ENCODE results near the gene C9orf43.
A peak's percentile ranks its signal among the peaks of the same experiment; 100 is the strongest.
"Not testable (repeated sequence)": the region's sequence is repeated elsewhere in the genome, so short reads cannot be mapped to it uniquely, and the experiment has no call there.

C9orf43 gene, protein sequence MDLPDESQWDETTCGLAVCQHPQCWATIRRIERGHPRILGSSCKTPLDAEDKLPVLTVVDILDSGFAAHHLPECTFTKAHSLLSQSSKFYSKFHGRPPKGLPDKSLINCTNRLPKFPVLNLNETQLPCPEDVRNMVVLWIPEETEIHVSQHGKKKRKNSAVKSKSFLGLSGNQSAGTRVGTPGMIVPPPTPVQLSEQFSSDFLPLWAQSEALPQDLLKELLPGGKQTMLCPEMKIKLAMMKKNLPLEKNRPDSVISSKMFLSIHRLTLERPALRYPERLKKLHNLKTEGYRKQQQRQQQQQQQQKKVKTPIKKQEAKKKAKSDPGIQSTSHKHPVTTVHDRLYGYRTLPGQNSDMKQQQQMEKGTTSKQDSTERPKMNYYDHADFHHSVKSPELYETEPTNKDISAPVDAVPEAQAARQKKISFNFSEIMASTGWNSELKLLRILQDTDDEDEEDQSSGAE

DNA sequence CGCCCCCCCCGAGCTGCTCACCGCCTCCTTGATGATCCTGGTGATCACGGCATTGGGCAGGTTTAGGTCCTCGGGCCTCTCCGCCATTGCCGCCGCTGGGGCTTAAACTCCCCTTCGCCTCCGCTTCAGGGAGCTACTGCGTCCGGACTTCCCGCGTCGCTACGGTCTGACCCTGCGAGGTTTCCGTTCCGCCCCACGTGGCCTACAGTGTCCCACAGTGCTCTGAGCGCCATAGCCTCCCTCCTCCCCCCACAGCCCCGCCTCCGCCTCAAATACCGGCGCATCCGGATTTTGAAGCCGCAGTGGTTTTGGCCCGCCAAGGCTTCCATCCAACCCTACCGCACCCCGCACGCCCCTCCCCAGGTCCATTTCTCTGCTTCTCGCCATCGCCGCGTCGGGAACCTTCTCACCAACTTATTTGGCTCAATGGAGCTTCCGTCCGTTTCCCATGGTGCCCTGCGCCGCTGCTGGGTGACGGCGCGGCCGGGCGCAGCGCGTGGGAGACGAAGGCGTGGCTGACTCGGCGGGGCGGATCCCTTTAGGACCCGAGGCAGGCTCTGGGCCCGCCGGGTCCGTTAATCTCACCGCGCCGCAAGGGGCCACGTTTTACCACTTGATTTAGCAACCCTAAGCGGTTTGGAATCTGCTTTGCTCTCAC is at the start of gene C9orf43, which contains the start of gene POLE3:
C9orf43 (plus strand) TSS at position 541 of the 658 bp plus-strand sequence. CDS start 2,747 bp downstream, outside the sequence.
POLE3 (minus strand) TSS at position 469 of the 658 bp plus-strand sequence; CDS start at position 87, 382 bp downstream.
- peak; percentile 96 for DNase-seq

DNA sequence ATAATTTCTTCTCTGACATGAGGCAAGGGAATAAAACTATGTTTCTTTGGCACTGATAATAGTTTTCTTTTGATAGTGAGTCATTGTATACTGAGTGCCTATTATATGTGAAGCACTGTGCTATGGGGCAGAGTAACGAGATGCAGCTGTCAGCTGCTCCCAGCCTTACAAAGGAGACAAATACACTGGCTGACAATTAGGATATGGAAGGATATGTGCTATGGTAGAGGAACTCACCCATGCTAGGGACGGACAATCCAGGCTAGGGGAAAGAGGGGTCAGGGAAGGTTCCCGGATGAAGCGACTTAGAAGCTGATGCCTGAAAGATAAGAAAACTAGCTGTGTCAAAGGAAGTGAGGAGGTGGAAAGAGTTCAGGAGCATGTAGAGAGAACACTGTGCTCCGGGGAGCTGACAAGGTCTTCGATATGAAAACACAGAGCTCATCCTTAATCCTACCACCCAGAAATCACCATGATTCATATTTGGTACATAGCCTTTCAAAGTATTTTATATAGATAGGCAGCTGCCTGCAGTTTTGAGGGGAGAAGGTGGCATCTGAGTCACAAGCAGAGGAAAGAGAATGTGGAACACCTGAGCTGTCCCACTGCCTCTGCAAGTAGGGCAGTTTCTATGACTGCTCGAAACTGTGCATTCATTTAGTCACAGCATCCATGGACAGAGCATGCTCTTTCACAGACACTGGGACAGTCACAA is 49.1 kb upstream of the C9orf43 start:
- no peak for DNase-seq

DNA sequence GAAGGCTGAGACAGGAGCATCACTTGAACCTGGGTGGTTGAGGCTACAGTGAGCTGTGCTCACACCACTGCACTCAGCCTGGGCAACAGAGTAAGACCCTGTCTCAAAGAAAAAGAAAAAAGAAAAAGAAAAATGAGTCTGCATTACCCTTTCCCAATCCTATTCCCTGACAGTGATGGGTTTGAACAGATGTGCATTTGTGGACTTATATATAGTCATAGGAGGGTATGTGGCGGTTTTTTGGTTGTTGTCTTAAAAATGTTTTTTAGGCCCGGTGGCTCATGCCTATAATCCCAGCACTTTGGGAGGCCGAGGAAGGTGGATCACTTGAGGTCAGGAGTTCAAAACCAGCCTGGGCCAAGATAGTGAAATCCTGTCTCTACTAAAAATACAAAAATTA is 47.2 kb upstream of the C9orf43 start:
- DNase-seq = no peak

DNA sequence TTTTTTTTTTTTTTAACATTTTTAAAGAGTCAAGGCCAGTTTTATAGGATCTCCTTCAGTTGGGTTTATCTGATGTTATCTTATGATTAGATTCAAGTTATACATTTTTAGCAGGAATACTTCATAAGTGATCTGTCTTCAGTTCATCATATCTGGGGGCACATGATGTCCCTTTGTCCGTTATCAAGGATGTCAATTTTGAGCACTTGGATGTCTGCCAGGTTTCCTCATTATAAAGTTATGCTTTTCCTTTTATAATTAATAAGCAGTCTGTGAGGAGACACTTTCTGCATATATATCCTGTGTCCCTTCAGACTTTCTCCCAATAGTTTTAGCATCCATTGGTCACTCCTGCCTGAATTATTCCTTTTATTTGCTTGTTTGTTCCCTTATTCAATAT is 45.6 kb upstream of the C9orf43 start:
- DNase-seq = no peak

DNA sequence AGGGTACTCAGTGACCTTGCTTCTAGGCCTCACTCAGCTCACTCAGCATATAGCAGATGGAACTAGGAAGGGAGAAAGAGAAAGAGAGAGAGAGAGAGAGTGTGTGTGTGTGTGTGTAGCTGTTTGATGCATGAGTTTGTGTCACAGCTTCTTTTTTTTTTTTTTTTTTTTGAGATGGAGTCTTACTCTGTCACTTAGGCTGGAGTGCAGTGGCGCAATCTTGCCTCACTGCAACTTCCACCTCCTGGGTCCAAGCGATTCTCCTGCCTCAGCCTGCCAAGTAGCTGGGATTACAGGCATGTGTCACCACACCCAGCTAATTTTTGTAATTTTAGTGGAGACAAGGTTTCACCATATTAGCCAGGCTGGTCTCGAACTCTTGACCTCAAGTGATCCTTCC is 44.9 kb upstream of the C9orf43 start:
- not testable (repeated sequence) for DNase-seq

DNA sequence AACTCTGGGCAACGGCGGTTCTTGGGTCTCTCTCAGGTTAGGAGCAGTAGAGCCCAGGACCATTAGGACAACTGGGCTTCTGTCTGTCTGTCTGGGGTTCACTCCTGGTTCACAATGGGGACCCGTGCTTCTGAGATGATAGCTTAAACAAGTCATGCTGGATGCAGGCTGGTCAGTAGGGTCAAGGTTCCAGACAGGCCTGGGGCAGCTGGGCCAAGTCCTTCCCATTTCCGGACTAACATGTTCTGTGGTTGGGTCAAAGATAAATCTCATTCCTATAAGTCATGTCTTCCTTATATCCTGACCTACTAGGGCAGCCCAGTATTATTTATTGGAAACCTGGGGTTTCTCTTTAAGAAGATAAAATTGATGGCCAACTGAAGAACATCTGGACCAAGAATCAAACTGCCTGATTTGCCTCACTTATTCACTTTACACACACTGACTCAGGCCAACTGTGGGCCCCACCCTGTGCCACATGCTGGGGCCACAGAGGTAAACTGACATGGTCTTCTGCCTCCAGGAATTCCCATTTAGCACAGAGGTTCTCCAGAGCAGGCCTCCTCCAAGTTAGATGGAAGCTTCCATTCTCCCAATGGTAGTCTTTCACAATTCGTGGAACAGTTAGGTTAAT is 42.1 kb upstream of the C9orf43 start:
- DNase-seq = no peak

DNA sequence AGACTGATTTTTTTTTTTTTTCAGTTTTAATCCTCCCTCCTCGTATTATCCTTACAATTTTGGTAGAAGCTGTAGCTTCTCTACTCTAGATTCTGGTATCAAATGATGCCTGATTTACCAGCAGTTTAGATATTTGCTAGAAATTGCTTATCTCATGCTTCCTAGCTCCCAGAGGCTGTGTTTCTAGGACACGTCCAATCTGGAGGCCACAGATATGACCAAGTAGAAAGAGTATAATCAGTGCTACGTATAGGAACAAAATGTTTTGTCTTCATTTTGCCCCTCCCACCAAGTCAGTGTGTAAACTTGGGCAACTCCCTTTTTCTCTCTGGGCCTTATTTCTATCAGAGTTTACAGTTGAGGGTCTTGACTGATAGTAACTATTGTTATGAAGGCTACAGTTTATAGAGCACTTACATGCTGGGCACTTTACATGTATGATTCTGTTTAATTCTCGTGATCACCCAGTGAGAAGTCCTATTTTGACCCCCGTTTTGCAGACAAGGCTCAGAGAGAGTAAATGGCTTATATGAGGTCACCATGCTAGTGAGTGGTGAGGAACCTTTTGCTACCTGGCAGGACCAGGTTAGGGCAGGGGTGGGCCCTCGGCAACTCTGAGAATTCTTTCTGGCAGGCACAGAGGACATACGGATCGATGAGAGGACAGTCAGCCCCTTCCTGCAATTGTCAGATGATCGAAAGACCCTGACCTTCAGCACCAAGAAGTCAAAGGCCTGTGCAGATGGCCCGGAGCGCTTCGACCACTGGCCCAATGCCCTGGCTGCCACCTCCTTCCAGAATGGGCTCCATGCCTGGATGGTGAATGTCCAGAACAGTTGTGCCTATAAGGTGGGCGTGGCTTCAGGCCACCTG is 41.3 kb upstream of the C9orf43 start:
- DNase-seq = no peak

DNA sequence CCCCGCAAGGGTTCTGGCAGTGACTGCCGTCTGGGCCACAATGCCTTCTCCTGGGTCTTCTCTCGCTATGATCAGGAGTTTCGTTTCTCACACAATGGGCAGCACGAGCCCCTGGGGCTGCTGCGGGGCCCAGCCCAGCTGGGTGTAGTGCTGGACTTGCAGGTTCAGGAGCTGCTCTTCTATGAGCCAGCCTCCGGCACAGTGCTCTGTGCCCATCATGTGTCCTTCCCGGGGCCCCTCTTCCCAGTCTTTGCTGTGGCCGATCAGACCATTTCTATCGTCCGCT is 40.7 kb upstream of the C9orf43 start:
- DNase-seq = no peak

DNA sequence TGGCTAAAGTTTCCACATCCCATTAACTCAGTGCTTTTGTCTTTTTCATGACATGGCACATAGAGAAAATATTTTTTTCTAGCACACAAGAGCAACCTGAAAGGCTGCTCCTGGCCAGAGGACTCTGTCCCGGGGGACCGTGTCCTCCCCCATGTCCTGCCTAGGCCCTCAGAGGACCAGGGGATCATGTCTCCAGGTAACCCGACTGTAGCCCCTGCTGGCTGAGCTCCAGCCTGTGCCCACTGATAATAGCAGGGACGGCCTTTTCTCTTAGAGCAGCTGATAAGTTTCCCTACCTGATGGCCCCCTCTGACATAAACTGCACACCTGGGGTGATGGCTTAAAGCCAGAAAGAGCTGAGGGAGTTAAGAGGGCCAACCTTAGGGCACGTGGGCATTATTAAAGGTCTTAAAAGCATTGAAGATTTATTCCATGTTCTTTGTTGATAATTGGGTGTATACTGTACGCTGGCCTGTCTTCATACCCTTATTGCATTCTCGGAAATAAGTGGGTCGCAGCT is 39.7 kb upstream of the C9orf43 start:
- peak; percentile 46 for DNase-seq

DNA sequence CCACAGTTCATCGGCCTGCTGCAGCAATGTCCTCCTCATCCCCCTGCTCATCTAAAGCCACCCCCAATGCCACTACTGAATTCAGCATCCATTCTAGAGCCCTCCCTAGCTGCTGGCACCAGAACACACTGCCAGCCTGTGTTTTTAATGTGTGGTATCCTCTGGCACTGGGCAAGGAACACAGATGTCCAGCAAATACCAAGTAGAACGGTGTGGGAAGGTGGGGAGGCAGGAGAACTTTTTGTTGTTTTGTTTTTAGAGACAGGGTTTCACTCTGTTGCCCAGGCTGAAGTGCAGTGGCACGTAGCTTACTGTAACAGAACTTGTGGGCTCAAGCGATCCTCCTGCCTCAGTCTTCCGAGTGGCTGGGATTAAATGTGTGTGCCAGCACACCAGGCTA is 38.5 kb upstream of the C9orf43 start:
- DNase-seq = no peak

DNA sequence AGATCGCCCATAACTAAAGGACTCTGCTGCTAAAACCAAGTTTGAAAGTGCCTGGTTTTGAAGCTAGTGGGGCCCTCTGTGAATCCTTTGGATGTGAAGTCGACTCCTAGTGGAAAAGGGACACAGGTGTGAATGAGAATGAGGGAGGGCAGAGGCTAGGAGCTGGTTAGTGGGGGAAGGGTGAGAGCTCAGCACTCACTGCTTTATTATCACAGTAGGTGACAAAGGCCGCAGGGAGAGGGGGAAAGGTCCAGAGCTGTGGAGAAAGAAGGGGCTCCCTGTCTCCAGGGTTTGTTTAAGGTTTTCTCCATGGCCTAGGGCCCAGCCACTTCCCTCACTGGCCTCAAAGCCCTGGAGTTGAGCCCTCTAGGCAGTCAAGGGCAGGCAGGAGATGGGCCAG is 37.3 kb upstream of the C9orf43 start:
- no peak for DNase-seq

DNA sequence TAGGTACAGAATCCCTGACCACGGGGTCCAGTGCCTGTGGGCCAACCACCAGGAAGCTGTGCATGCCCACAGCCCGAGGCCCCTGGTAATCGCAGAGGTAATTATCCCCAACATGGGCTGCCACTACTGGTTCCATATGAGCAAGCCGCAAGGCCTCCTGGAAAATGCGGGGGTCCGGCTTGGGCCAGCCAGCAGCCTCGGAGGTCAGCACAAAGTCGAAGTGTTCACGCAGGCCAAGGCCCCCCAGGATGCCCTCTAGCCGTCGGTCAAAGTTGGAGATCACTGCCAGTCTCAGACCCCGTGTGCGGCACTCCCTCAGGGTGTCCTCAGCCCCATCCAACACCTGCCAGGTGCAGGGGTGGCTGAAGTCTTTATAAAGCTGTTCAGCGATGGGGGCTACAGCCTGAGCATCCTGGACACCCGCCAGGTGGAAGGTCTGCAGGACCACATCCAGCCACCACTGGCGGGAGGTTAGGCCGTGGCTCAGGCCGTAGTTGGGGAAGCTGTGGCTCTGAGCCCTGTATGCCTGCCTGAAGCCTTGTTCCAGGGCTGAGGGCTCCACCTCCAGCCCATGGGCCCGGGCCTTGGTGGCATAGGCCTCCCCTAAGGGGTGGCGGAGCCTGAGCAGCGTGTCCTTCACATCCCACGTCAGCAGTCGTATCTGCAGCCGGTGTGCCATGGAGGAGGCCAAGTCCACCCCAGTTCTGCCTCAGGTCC is 36.7 kb upstream of the C9orf43 start:
- no peak for DNase-seq

DNA sequence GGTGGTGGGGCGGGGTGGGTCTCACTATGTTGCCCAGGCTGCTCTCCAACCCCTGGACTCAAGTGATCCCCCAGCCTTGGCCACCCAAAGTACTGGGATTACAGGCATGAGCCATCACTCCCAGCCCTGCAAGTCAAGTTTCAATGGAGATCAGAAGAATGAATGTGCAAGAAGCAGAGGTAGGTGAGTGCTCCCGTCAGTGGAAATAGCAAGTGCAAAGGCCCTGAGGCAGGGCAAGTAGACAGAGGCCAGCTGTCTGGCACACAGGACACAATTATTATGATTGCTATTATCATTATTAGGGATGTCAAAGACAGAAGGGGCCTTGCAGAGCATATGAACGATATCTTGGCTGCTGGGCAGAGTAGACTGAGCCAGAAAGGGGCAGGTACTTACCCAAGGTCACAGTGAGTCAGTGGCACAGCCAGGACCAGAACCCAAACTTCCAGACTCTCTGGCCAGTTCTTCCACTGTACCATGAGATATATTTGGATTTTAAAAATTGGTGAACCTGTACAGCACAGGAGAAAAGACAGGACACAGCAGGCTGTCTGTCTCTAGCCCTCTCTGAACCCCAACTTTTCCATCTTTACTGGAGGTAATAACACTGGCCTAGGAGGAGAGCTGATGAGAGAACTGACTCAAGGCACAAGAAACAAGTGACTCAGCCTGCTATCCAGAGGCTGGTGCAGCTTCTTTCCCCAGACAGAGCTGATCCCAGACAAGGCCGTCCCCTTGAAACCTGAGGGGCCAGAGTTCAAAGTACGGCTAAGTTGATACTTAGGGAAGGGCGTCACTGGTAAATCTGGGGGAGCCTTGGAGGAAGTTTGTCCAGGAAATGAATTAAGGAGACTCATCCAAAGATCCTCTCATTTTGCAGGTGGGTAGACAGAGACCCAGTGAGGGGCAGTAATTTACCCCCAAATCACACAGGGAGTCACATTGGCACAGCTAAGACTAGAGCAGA is 35.2 kb upstream of the C9orf43 start:
- DNase-seq = no peak

DNA sequence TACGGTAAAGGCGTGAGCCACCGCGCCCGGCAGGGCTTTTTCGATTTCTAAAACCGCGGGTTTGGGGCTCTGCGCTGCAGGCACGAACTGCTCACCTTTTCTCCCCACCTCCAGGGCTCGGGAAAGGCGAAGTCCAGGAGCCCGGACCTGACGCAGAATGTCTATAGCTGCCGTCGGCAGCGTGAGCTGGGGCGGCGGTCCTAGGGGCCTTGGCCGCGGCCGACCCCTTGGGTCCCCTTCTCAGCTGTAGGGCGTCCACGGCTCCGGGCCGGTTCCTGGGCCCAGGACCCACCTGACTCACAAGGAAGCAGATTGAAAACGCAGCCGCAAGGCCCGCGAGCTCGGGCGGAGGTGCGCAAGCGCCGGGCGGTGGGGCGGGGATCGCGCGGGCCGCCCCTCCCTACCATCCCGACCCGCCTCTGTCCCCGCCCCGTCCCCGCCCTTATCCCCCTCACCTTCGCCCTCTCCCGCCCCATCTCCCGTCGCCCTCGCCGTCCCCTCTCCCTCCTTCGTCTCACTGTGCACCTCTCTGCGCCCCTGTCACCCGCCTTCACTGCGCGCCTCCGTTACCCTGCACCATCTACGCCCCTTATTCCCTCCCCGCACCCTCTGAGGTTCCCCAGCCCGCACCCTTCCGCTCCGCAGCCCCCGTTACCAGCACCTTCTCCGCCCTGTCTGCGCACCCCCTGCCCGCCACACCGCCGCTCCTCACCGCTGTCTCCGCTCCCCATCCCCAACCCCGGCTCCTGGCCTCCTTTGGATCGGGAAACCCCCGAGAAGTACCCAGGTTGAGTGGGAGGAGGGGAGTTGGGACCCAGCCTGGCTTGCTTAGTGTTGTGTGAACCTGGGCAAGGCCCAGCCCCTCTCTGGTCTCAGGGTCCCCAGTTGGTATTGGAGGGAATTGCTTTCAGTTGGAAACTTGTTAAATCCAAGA is 33.6 kb upstream of the C9orf43 start, which contains the start of gene HDHD3:
HDHD3 (minus strand) TSS at position 353 of the 934 bp plus-strand sequence. CDS start 2,632 bp downstream, outside the sequence.
- peak; percentile 76 for DNase-seq

DNA sequence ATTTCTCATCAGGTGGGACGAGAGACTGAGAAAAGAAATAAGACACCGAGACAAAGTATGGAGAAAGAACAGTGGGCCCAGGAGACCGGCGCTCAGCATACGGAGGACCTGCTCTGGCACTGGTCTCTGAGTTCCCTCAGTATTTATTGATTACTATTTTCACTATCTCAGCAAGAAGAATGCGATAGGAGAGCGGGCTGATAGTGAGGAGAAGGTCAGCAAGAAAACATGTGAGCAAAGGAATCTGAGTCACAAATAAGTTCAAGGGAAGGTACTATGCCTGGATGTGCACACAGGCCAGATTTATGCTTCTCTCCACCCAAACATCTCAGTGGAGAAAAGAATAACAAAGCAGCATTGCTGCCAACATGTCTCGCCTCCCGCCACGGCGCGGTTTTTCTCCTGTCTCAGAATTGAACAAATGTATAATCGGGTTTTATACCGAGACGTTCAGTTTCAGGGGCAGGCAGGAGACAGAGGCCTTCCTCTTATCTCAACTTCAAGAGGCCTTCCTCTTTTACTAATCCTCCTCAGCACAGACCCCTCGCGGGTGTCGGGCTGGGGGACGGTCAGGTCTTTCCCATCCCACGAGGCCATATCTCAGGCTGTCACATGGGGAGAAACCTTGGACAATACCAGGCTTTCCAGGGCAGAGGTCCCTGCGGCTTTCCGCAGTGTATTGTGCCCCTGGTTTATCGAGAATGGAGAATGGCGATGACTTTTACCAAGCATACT is 31.3 kb upstream of the C9orf43 start:
- DNase-seq = not testable (repeated sequence)

DNA sequence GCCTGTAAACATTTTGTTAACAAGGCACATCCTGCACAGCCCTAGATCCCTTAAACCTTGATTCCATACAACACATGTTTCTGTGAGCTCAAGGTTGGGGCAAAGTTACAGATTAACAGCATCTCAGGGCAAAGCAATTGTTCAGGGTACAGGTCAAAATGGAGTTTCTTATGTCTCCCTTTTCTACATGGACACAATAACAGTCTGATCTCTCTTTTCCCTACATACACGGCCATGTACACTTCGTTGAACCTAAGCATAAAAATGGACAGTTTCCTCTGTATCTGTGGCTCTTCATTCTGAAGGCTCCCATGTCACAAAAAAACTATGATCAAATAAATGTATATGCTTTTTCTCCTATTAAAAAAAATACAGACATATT is 30.7 kb upstream of the C9orf43 start:
- DNase-seq = not testable (repeated sequence)

DNA sequence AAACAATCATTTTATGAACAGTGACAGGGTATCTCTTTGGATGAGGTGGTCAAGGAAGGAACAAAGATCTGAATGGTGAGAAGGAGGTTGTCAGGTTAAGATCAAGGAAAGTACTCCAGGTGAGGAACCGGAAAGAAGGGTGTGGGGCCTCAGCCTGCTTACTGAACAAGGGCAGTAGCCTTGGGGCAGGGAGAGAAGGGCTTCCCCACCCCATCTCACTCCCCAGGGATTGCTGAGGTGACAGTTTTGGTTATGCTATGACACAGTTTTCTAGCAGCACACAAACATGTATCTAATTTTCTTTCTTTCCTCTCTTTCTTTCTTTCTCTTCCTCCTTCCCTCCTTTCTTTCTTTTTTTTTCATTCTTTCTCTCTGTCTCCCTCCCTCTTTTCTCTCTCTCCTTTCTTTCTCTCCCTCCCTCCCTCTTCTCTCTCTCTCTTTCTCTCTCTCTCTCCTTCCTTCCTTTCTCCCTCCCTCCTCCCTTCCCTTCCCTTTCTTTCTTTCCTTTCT is 29.6 kb upstream of the C9orf43 start:
- no peak for DNase-seq

DNA sequence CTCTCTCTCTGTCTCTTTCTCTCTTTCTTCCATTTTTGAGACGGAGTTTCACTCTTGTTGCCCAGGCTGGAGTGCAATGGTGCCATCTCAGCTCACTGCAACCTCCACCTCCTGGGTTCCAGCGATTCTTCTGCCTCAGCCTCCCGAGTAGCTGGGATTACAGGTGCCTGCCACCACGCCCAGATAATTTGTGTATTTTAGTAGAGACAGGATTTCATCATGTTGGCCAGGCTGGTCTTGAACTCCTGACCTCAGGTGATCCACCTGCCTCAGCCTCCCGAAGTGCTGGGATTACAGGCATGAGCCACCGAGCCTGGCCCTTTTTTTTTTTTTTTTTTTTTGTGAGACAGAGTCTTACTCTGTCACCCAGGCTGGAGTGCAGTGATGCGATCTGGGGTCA is 29.1 kb upstream of the C9orf43 start:
- DNase-seq = not testable (repeated sequence)

Data from NCI-H1092 treated with DMSO at 0.1 percent for 48 hours (cell line).